Body of pancreas (tissue), 4 donors: ENCODE data around the gene FBXO11. TPM values are rescaled to one million over a fixed set of nuclear protein-coding genes. Genes with fewer than 3 reads are reported as not detected.
A peak's percentile ranks its signal among the peaks of the same experiment; 100 is the strongest.
"Not testable (repeated sequence)": the region's sequence is repeated elsewhere in the genome, so short reads cannot be mapped to it uniquely, and the experiment has no call there.

Source experiments
- ATAC-seq: fragments of 150-250 bp; one replicate; pipeline ENCODE4 v1.9.1; 2016
- DNase-seq, 4 donors: peaks; one replicate each; pipeline ENCODE4 v3.0.0-alpha.2; 2019
- H3K27ac ChIP-seq, 4 donors: fragments of 200-600 bp; sonication (generic); 1 replicate in 3 of 4; 2 replicates in 1 of 4; pipeline versions ENCODE4 v1.5.1 to v1.6.1; 2016 to 2019; ENCODE audit warnings: mild to moderate bottlenecking in 1 of 4, mixed read lengths in 1 of 4, moderate library complexity in 1 of 4
- H3K27me3 ChIP-seq, 2 donors: fragments of 200-600 bp; sonication (generic); one replicate each; pipeline ENCODE4 v1.6.0; 2016; ENCODE audit warnings: mild to moderate bottlenecking in 1 of 2
- H3K36me3 ChIP-seq, 2 donors: fragments of 200-600 bp; sonication (generic); replicated peaks in 1 of 2; 2 replicates each; pipeline ENCODE4 v1.5.1; 2016; ENCODE audit warnings: low read depth in 2 of 2; ENCODE audit not compliant: insufficient read depth in 1 of 2
- H3K4me1 ChIP-seq: fragments of 200-600 bp; sonication (generic); one replicate; pipeline ENCODE4 v1.6.0; 2016
- H3K4me3 ChIP-seq, 2 donors: fragments of 200-600 bp; sonication (generic); 1 replicate in 1 of 2; 2 replicates in 1 of 2; pipeline ENCODE4 v1.5.1; 2016 to 2019
- H3K9me3 ChIP-seq, 3 donors: fragments of 200-600 bp; sonication (generic); 1 replicate in 2 of 3; 2 replicates in 1 of 3; pipeline ENCODE4 v1.5.1; 2016
- POLR2A ChIP-seq, 3 donors: fragments of 450-650 bp; IDR thresholded peaks; one replicate each; pipeline ENCODE4 v1.6.1; 2016; ENCODE audit warnings: antibody characterized with exemption in 3 of 3, mild to moderate bottlenecking in 2 of 3
- WGBS, 2 donors: methylation state at CpG; one replicate each; pipeline ENCODE4 v1.1.5; 2017; 5-methylcytosine and 5-hydroxymethylcytosine counted together
- intact Hi-C: fragments of 100-400 bp; cut with DNase I; formaldehyde crosslinking; loops from one replicate; pipeline ENCODE4 v1.15.1; 2023
- total RNA-seq, 2 donors: library from RNA; depleted of rRNA; stranded (reverse); fragments of >200 nt; gene quantifications; one replicate each; pipeline ENCODE4 v1.1.0, GENCODE V29; 2016
- TF ChIP-seq, protein P1 (sequence below), 7 experiments: fragments of 450-650 bp in 4 of 7; fragments of 200-600 bp in 3 of 7; sonication (generic) in 3 of 7; IDR thresholded peaks; one replicate each; pipeline ENCODE4 v1.5.1; 2016 to 2019; ENCODE audit warnings: antibody characterized with exemption in 7 of 7

The FBXO11 gene
- total RNA-seq, 2 donors from 2014 or later, result 25.1 to 41.0 TPM

DNA sequence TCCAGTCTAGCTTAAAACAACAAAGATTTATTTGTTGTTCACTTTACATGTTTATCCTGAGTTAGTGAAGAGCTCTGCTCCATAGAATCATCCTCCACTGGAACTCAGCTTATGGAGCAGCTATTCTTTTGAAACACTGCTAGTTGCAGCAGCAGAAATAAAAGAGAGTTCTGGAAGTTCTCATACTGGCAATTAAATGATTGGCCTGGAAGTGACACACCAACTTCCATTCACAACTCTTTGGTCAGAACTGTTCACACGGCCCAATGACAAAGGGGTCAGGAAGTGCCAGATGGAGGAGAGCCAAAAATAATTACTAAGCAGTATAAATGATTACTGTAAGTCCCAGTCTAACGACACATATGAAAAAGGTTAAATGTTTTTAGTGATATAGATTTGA is 39.1 kb downstream of the FBXO11 start:
- H3K9me3 ChIP-seq, result no peaks in the 10 kb centered on the region
- ATAC-seq (peak; percentile 88), DNase-seq (peak; percentile 41 to 70 (median 49))
- intact Hi-C loops, result no loop called here
- no peak overlapping the region for H3K4me3 ChIP-seq
- H3K36me3 ChIP-seq, result no peaks in the 10 kb centered on the region
- H3K27ac ChIP-seq, result peak overlapping the region in 3 of 4 donors; percentile 21 to 43 (median 41)
- H3K4me1 ChIP-seq, result peaks cover 50% of the 10 kb centered on the region
- 0 to 2% methylated on average over 2 of the region's 2 CpGs for WGBS, 2 donors
- H3K27me3 ChIP-seq, result no peaks in the 10 kb centered on the region
- TF ChIP-seq, protein P1, sequence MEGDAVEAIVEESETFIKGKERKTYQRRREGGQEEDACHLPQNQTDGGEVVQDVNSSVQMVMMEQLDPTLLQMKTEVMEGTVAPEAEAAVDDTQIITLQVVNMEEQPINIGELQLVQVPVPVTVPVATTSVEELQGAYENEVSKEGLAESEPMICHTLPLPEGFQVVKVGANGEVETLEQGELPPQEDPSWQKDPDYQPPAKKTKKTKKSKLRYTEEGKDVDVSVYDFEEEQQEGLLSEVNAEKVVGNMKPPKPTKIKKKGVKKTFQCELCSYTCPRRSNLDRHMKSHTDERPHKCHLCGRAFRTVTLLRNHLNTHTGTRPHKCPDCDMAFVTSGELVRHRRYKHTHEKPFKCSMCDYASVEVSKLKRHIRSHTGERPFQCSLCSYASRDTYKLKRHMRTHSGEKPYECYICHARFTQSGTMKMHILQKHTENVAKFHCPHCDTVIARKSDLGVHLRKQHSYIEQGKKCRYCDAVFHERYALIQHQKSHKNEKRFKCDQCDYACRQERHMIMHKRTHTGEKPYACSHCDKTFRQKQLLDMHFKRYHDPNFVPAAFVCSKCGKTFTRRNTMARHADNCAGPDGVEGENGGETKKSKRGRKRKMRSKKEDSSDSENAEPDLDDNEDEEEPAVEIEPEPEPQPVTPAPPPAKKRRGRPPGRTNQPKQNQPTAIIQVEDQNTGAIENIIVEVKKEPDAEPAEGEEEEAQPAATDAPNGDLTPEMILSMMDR (IDR thresholded peaks at IDR 0.05), result no peak
- no peak for TF ChIP-seq POLR2A (IDR thresholded peaks at IDR 0.05)

GRCh38 chr2:47864566-47864965 is 41.7 kb downstream of the FBXO11 start:
- no peak overlapping the region for H3K4me3 ChIP-seq
- ATAC-seq (no peak), DNase-seq (no peak)
- H3K4me1 ChIP-seq, result peaks cover 52% of the 10 kb centered on the region
- no peaks in the 10 kb centered on the region for H3K27me3 ChIP-seq
- TF ChIP-seq, protein P1 (IDR thresholded peaks at IDR 0.05), result no peak
- TF ChIP-seq POLR2A (IDR thresholded peaks at IDR 0.05), result no peak
- H3K36me3 ChIP-seq, result no peaks in the 10 kb centered on the region
- H3K27ac ChIP-seq, result peak overlapping the region in 3 of 4 donors; percentile 25 to 54 (median 40)
- WGBS, 2 donors, result 48 to 51% methylated on average over 1 of the region's 1 CpG
- H3K9me3 ChIP-seq, result no peaks in the 10 kb centered on the region
- intact Hi-C loops, result no loop called here

GRCh38 chr2:47862949-47863348 is 43.3 kb downstream of the FBXO11 start:
- H3K4me3 ChIP-seq, result no peak overlapping the region
- 92 to 99% methylated on average over 6 of the region's 6 CpGs for whole genome bisulfite sequencing, 2 donors
- no peaks in the 10 kb centered on the region for H3K9me3 ChIP-seq
- no peak overlapping the region for H3K27ac ChIP-seq
- TF ChIP-seq POLR2A (IDR thresholded peaks at IDR 0.05), result no peak
- TF ChIP-seq, protein P1 (IDR thresholded peaks at IDR 0.05), result no peak
- peaks cover 43% of the 10 kb centered on the region for H3K4me1 ChIP-seq
- ATAC-seq (no peak), DNase-seq (no peak)
- H3K27me3 ChIP-seq, result no peaks in the 10 kb centered on the region
- H3K36me3 ChIP-seq, result no peaks in the 10 kb centered on the region
- intact Hi-C loops, result no loop called here

GRCh38 chr2:47853067-47853777 is 53.1 kb downstream of the FBXO11 start:
- 90 to 91% methylated on average over 8 of the region's 8 CpGs for WGBS, 2 donors
- peaks cover 29% of the 10 kb centered on the region for H3K4me1 ChIP-seq
- ATAC-seq, result not testable (repeated sequence)

GRCh38 chr2:47850198-47850597 is 56.1 kb downstream of the FBXO11 start:
- no peak overlapping the region for H3K4me3 ChIP-seq
- no peaks in the 10 kb centered on the region for H3K9me3 ChIP-seq
- no peak for DNase-seq
- no peaks in the 10 kb centered on the region for H3K27me3 ChIP-seq
- 68 to 70% methylated on average over 1 of the region's 1 CpG for WGBS, 2 donors
- intact Hi-C loops, result loop anchor here (10.0 kb wide), 1 partner anchor 255 kb away; no protein-coding TSS in a partner anchor
- no peak for ATAC-seq
- peaks cover 9% of the 10 kb centered on the region for H3K4me1 ChIP-seq
- no peak overlapping the region for H3K27ac ChIP-seq
- no peak for TF ChIP-seq POLR2A (IDR thresholded peaks at IDR 0.05)
- TF ChIP-seq, protein P1 (IDR thresholded peaks at IDR 0.05), result no peak
- no peaks in the 10 kb centered on the region for H3K36me3 ChIP-seq

More at GRCh38 chr2:47853067-47853777, 53.1 kb downstream of the FBXO11 start:
- not testable (repeated sequence) for H3K27me3 ChIP-seq, H3K36me3 ChIP-seq, DNase-seq, H3K4me3 ChIP-seq, H3K9me3 ChIP-seq, H3K27ac ChIP-seq
- intact Hi-C loops, result loop anchor here (10.0 kb wide), 1 partner anchor 252 kb away; no protein-coding TSS in a partner anchor
